IMR-90 (cell line): ENCODE data around the gene GTF2H4. TPM values are rescaled to one million over a fixed set of nuclear protein-coding genes. Genes with fewer than 3 reads are reported as not detected.
"Not testable (repeated sequence)": the region's sequence is repeated elsewhere in the genome, so short reads cannot be mapped to it uniquely, and the experiment has no call there.

Experiments
- ATAC-seq: fragments of 200-7000 bp; cut with Tn5 transposase; 2 replicates; pipeline ENCODE4 v1.9.1; 2020; ENCODE audit warnings: low read depth, mild to moderate bottlenecking, moderate library complexity
- BruUV-seq: library from RNA; stranded (reverse); fragments of 400-500 nt; replicated peaks from 2 replicates; lab custom pipeline; 2021; lab: Mats Ljungman, UMichigan
- CTCF ChIA-PET: fragments of 300-600 bp; formaldehyde crosslinking; extraction: SDS; loops from one replicate; lab custom pipeline; 2021; ENCODE audit warnings: antibody characterized with exemption; lab: Yijun Ruan, JAX
- POLR2A ChIA-PET: fragments of 300-600 bp; sonication (Branson Sonifier 250); formaldehyde crosslinking; loops from one replicate; lab custom pipeline; 2022; ENCODE audit warnings: antibody characterized with exemption; ENCODE audit not compliant: unreplicated experiment; lab: Charles Lee
- DNase-seq: peaks from one replicate; pipeline ENCODE4 v3.0.0; 2013
- H2AFZ ChIP-seq: replicated peaks from 2 replicates; pipeline ENCODE3; 2013; ENCODE audit warnings: low read length, mild to moderate bottlenecking; ENCODE audit not compliant: poor library complexity
- H2AK5ac ChIP-seq: 2 replicates; pipeline ENCODE4 v1.6.1; 2013; ENCODE audit warnings: low read depth, low read length, inconsistent platforms
- H2AK9ac ChIP-seq: replicated peaks from 2 replicates; pipeline ENCODE3; 2013; ENCODE audit warnings: mild to moderate bottlenecking, low read depth, low read length, moderate library complexity; ENCODE audit not compliant: poor library complexity
- H2BK120ac ChIP-seq: 2 replicates; pipeline ENCODE4 v1.6.1; 2013; ENCODE audit warnings: low read depth, low read length, inconsistent platforms
- H2BK15ac ChIP-seq: 3 replicates; pipeline ENCODE4 v1.6.1; 2013; ENCODE audit warnings: low read depth, low read length, inconsistent platforms
- H2BK20ac ChIP-seq: 2 replicates; pipeline ENCODE4 v1.6.1; 2013; ENCODE audit warnings: low read depth, mild to moderate bottlenecking, inconsistent platforms, low read length, moderate library complexity
- H2BK5ac ChIP-seq: 2 replicates; pipeline ENCODE4 v1.6.1; 2013; ENCODE audit warnings: mild to moderate bottlenecking, low read depth, low read length, inconsistent platforms; ENCODE audit not compliant: poor library complexity, severe bottlenecking
- H3K14ac ChIP-seq: replicated peaks from 2 replicates; pipeline ENCODE4 v1.6.1; 2013; ENCODE audit warnings: low read depth, low read length, inconsistent platforms
- H3K18ac ChIP-seq: 2 replicates; pipeline ENCODE4 v1.6.1; 2013; ENCODE audit warnings: low read depth, low read length, control low read depth
- H3K23ac ChIP-seq: 2 replicates; pipeline ENCODE4 v1.6.1; 2013; ENCODE audit warnings: low read depth, low read length, inconsistent platforms
- H3K27ac ChIP-seq: 2 replicates; pipeline ENCODE4 v1.5.1; 2013; ENCODE audit warnings: mild to moderate bottlenecking, control low read depth, low read length; ENCODE audit not compliant: insufficient read depth
- H3K27me3 ChIP-seq: 2 replicates; pipeline ENCODE4 v1.6.1; 2013; ENCODE audit warnings: low read length; ENCODE audit not compliant: control insufficient read depth, insufficient read depth
- H3K36me3 ChIP-seq: 2 replicates; pipeline ENCODE4 v1.6.1; 2013; ENCODE audit warnings: low read length, mixed read lengths; ENCODE audit not compliant: control insufficient read depth, insufficient read depth
- H3K4ac ChIP-seq: 2 replicates; pipeline ENCODE4 v1.6.1; 2013; ENCODE audit warnings: low read depth, low read length, inconsistent platforms
- H3K4me1 ChIP-seq: 2 replicates; pipeline ENCODE4 v1.6.1; 2013; ENCODE audit warnings: low read length, mixed read lengths; ENCODE audit not compliant: control insufficient read depth, insufficient read depth
- H3K4me2 ChIP-seq: 2 replicates; pipeline ENCODE4 v1.6.1; 2013; ENCODE audit warnings: low read depth, mild to moderate bottlenecking, control low read depth, low read length, moderate library complexity
- H3K4me3 ChIP-seq: 2 replicates; pipeline ENCODE4 v1.5.1; 2013; ENCODE audit warnings: low read depth, mild to moderate bottlenecking, control low read depth, low read length, moderate library complexity; ENCODE audit not compliant: insufficient read depth
- H3K56ac ChIP-seq: 2 replicates; pipeline ENCODE4 v1.6.1; 2013; ENCODE audit warnings: low read length, inconsistent platforms; ENCODE audit not compliant: insufficient read depth; ENCODE audit errors: extremely low read depth
- H3K79me1 ChIP-seq, 2 experiments: 2 replicates each; pipeline ENCODE4 v1.6.1; 2013; ENCODE audit warnings: low read length in 2 of 2, inconsistent platforms in 1 of 2, low read depth in 1 of 2
- H3K9ac ChIP-seq: 2 replicates; pipeline ENCODE4 v1.6.1; 2013; ENCODE audit warnings: low read depth, low read length, control low read depth
- H3K9me1 ChIP-seq: 2 replicates; pipeline ENCODE4 v1.6.1; 2013; ENCODE audit warnings: low read length, inconsistent platforms; ENCODE audit not compliant: insufficient read depth
- H3K9me3 ChIP-seq: 2 replicates; pipeline ENCODE4 v1.6.1; 2013; ENCODE audit warnings: low read length; ENCODE audit not compliant: control insufficient read depth, insufficient read depth
- H4K20me1 ChIP-seq: 2 replicates; pipeline ENCODE4 v1.6.1; 2013; ENCODE audit warnings: low read length, inconsistent platforms; ENCODE audit not compliant: insufficient read depth
- H4K5ac ChIP-seq: 2 replicates; pipeline ENCODE4 v1.6.1; 2013; ENCODE audit warnings: mild to moderate bottlenecking, low read depth, low read length, control low read depth
- H4K8ac ChIP-seq, 2 experiments: 2 replicates each; pipeline ENCODE4 v1.6.1; 2013; ENCODE audit warnings: low read depth in 2 of 2, low read length in 2 of 2, control low read depth in 1 of 2, inconsistent platforms in 1 of 2
- H4K91ac ChIP-seq: 2 replicates; pipeline ENCODE4 v1.6.1; 2013; ENCODE audit warnings: low read depth, low read length, inconsistent platforms; ENCODE audit not compliant: insufficient read depth
- WGBS, 2 experiments: methylation state at CpG; one replicate each; pipeline versions ENCODE4 v1.1.5 to v1.1.7; 2013; ENCODE audit warnings: missing lambda C conversion rate in 2 of 2; ENCODE audit not compliant: insufficient read length in 1 of 2; ENCODE audit errors: extremely low coverage in 2 of 2; 5-methylcytosine and 5-hydroxymethylcytosine counted together
- dilution Hi-C: fragments of 300-500 bp; cut with HindIII; formaldehyde crosslinking; loops from one replicate; pipeline ENCODE4 v1.14.3; 2018; ENCODE audit warnings: low sequenced_read_pairs; ENCODE audit not compliant: unreplicated experiment
- in situ Hi-C: fragments of 300-500 bp; cut with MboI; formaldehyde crosslinking; loops from 3 replicates; pipeline ENCODE4 v1.14.3; 2019; ENCODE audit warnings: low sequenced_read_pairs, inconsistent platforms, mixed read lengths
- intact Hi-C: fragments of 100-400 bp; cut with micrococcal nuclease; formaldehyde crosslinking; loops from 2 replicates; pipeline ENCODE4 v1.10.0; 2022
- polyA plus RNA-seq, 3 experiments: library from polyadenylated mRNA; depleted of rRNA; stranded (reverse); fragments of >200 nt; gene quantifications; 2 replicates each; pipeline ENCODE4 v1.2.3, GENCODE V29; 2012; ENCODE audit warnings: low replicate concordance in 1 of 3
- total RNA-seq: library from RNA; depleted of rRNA; stranded (reverse); fragments of >200 nt; gene quantifications from 2 replicates; pipeline ENCODE4 v1.2.3, GENCODE V29; 2012

GTF2H4 gene
- total and polyA plus RNA-seq, 2 of the 4 experiments (the other 2 are of a cell fraction) = 13.4 to 30.8 TPM

- H2AK5ac ChIP-seq, H3K23ac ChIP-seq, H2BK15ac ChIP-seq, DNase-seq, H3K27me3 ChIP-seq, H3K18ac ChIP-seq, H3K4me2 ChIP-seq, H3K4ac ChIP-seq, intact Hi-C loops, H4K91ac ChIP-seq, ATAC-seq, H3K4me3 ChIP-seq, H3K56ac ChIP-seq, CTCF ChIA-PET, H4K20me1 ChIP-seq, H2BK120ac ChIP-seq, H2BK5ac ChIP-seq, H3K14ac ChIP-seq, H3K4me1 ChIP-seq, H3K9ac ChIP-seq, H4K5ac ChIP-seq, in situ Hi-C loops, H2AFZ ChIP-seq, BruUV-seq, H3K27ac ChIP-seq, H3K9me3 ChIP-seq, H3K79me1 ChIP-seq, H4K8ac ChIP-seq, H3K9me1 ChIP-seq, dilution Hi-C loops, H2BK20ac ChIP-seq: not testable (repeated sequence)
- peaks cover 26% of the 10 kb centered on the region for H3K36me3 ChIP-seq
- 67% methylated on average over 4 of the region's 9 CpGs; no CpG with 5 or more reads in 1 of the 2 experiments for WGBS, 2 experiments
- POLR2A ChIA-PET = interaction anchor here (0.6 to 0.7 kb wide), 2 partner anchors 10 to 14 kb away, joined by 3 to 15 read pairs; no protein-coding TSS in a partner anchor
- H2AK9ac ChIP-seq = peak overlapping the region; percentile 5
Observed at GRCh38 chr6:30902196-30902595, 5.8 kb upstream of the GTF2H4 start.
